ENCODE results near the gene DSCAM.

- TF ChIP-seq POLR2AphosphoS5 (IDR thresholded peaks at IDR 0.05; ENCODE audit: insufficient read depth, low read depth, low read length) (no peak), CTCF (IDR thresholded peaks at IDR 0.05; ENCODE audit: extremely low read depth in 1 of 2, insufficient read depth in 1 of 2, low read depth in 1 of 2, low read length in 2 of 2) (no peak), POLR2A (IDR thresholded peaks at IDR 0.05; ENCODE audit: low read depth, low read length) (no peak), EZH2 (IDR thresholded peaks at IDR 0.05; ENCODE audit: borderline replicate concordance, low read depth, low read length, severe bottlenecking) (no peak), FOS (IDR thresholded peaks at IDR 0.05; ENCODE audit: borderline replicate concordance, insufficient read depth, low read length) (no peak), JUN (IDR thresholded peaks at IDR 0.05; ENCODE audit: borderline replicate concordance, insufficient read depth, insufficient read length, low read depth) (no peak), MYC (IDR thresholded peaks at IDR 0.05; ENCODE audit: low read depth, low read length) (no peak)
- TF ChIP-seq, protein P1, sequence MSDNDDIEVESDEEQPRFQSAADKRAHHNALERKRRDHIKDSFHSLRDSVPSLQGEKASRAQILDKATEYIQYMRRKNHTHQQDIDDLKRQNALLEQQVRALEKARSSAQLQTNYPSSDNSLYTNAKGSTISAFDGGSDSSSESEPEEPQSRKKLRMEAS (IDR thresholded peaks at IDR 0.05; ENCODE audit: insufficient read depth, insufficient read length): no peak
Measured at GRCh38 chr21:40683349-40683748, 163.6 kb downstream of the DSCAM start.
